GM23338 (cell line): Measurements from ENCODE around the gene ADAM8. TPM values are rescaled to one million over a fixed set of nuclear protein-coding genes. Genes with fewer than 3 reads are reported as not detected.

Experiments
- ATAC-seq: fragments of 200-7000 bp; cut with Tn5 transposase; 3 replicates; pipeline ENCODE4 v1.9.1; 2020
- DNase-seq: peaks from one replicate; pipeline ENCODE4 v3.0.0-alpha.2; 2015; ENCODE audit warnings: low spot score
- H2AFZ ChIP-seq: fragments of 200-600 bp; sonication (generic); 2 replicates; pipeline ENCODE4 v1.8.0; 2016; ENCODE audit warnings: antibody characterized with exemption, mild to moderate bottlenecking, moderate library complexity
- H3F3A ChIP-seq: fragments of 200-600 bp; sonication (generic); replicated peaks from 2 replicates; pipeline ENCODE4 v1.8.0; 2017; ENCODE audit warnings: antibody characterized with exemption, mixed run types, low read depth
- H3K27ac ChIP-seq: fragments of 200-600 bp; sonication (generic); 2 replicates; pipeline ENCODE4 v1.6.1; 2016; ENCODE audit warnings: low read depth
- H3K27me3 ChIP-seq: fragments of 200-600 bp; sonication (generic); 2 replicates; pipeline ENCODE4 v1.8.0; 2016; ENCODE audit warnings: mild to moderate bottlenecking, mixed run types, moderate library complexity; ENCODE audit not compliant: insufficient read depth
- H3K36me3 ChIP-seq: fragments of 200-600 bp; sonication (generic); 2 replicates; pipeline ENCODE4 v1.8.0; 2016; ENCODE audit warnings: mild to moderate bottlenecking; ENCODE audit not compliant: insufficient read depth
- H3K4me1 ChIP-seq: fragments of 200-600 bp; sonication (generic); 2 replicates; pipeline ENCODE4 v1.8.0; 2016; ENCODE audit warnings: mild to moderate bottlenecking, moderate library complexity; ENCODE audit not compliant: insufficient read depth
- H3K4me2 ChIP-seq: fragments of 200-600 bp; sonication (generic); 2 replicates; pipeline ENCODE4 v1.7.1; 2017; ENCODE audit warnings: mixed run types
- H3K4me3 ChIP-seq: fragments of 200-600 bp; sonication (generic); 2 replicates; pipeline ENCODE4 v1.6.1; 2016; ENCODE audit warnings: mixed run types
- H3K79me2 ChIP-seq: fragments of 200-600 bp; sonication (generic); replicated peaks from 2 replicates; pipeline ENCODE4 v1.8.0; 2017; ENCODE audit warnings: mild to moderate bottlenecking; ENCODE audit not compliant: insufficient read depth
- H3K9me2 ChIP-seq: fragments of 200-600 bp; sonication (generic); 2 replicates; pipeline ENCODE4 v1.8.0; 2017; ENCODE audit not compliant: insufficient read depth
- H4K20me1 ChIP-seq: fragments of 200-600 bp; sonication (generic); replicated peaks from 2 replicates; pipeline ENCODE4 v1.8.0; 2017; ENCODE audit warnings: mild to moderate bottlenecking; ENCODE audit not compliant: insufficient read depth
- H3K27ac Mint-ChIP-seq: 2 replicates; pipeline ENCODE4 v1.8.0; 2020; ENCODE audit warnings: inconsistent platforms, mild to moderate bottlenecking, moderate library complexity, mixed read lengths
- H3K27me3 Mint-ChIP-seq: 3 replicates; pipeline ENCODE4 v1.8.0; 2022; ENCODE audit warnings: low read depth, mild to moderate bottlenecking, moderate library complexity, mixed read lengths, inconsistent platforms; ENCODE audit not compliant: insufficient read depth, poor library complexity
- H3K36me3 Mint-ChIP-seq: 3 replicates; pipeline ENCODE4 v1.8.0; 2021; ENCODE audit warnings: low read depth, mild to moderate bottlenecking, inconsistent platforms, moderate library complexity, mixed read lengths
- H3K4me1 Mint-ChIP-seq: 3 replicates; pipeline ENCODE4 v1.8.0; 2020; ENCODE audit warnings: mild to moderate bottlenecking, inconsistent platforms, mixed read lengths
- H3K4me3 Mint-ChIP-seq: 3 replicates; pipeline ENCODE4 v1.8.0; 2021; ENCODE audit warnings: moderate library complexity, mild to moderate bottlenecking, inconsistent platforms, mixed read lengths
- H3K9me3 Mint-ChIP-seq: 3 replicates; pipeline ENCODE4 v1.8.0; 2020; ENCODE audit warnings: moderate library complexity, mild to moderate bottlenecking, inconsistent platforms, mixed read lengths
- CTCF ChIP-seq, 2 experiments: fragments of 200-600 bp in 1 of 2; sonication (generic) in 1 of 2; conservative IDR thresholded peaks; 2 replicates each; pipeline versions ENCODE4 v1.5.1 to v1.6.1; 2016 to 2017; ENCODE audit warnings: antibody characterized with exemption in 2 of 2, low read depth in 2 of 2, mild to moderate bottlenecking in 2 of 2, moderate library complexity in 1 of 2
- EZH2phosphoT487 ChIP-seq: fragments of 200-600 bp; sonication (generic); IDR thresholded peaks from one replicate; pipeline ENCODE4 v1.8.1; 2018; ENCODE audit warnings: antibody characterized with exemption; ENCODE audit not compliant: unreplicated experiment
- JUNB ChIP-seq: IDR thresholded peaks from one replicate; pipeline ENCODE4 v1.6.1; 2016; ENCODE audit warnings: antibody characterized with exemption; ENCODE audit not compliant: unreplicated experiment
- NANOG ChIP-seq: IDR thresholded peaks from 2 replicates; pipeline ENCODE4 v1.6.1; 2016; ENCODE audit warnings: antibody characterized with exemption, borderline replicate concordance
- POLR2AphosphoS5 ChIP-seq: IDR thresholded peaks from 2 replicates; pipeline ENCODE4 v1.6.1; 2016; ENCODE audit warnings: antibody characterized with exemption, low read depth
- polyA plus RNA-seq: library from polyadenylated mRNA; unstranded; fragments of >200 nt; fragmentation: Nextera tagmentation; extraction: Ambion mirVana; gene quantifications from 2 replicates; pipeline ENCODE4 v1.2.1, GENCODE V29; 2016
- total RNA-seq: library from RNA; depleted of rRNA; stranded (reverse); fragments of >200 nt; shearing (Covaris generic); gene quantifications from 2 replicates; pipeline ENCODE4 v1.2.3, GENCODE V29; 2014

Gene ADAM8
- total and polyA plus RNA-seq, 2 experiments from 2014 or later = 1.9 to 5.5 TPM

- no peak for TF ChIP-seq CTCF (conservative IDR thresholded peaks at IDR 0.05; ENCODE audit: low read depth in 2 of 2)
- TF ChIP-seq JUNB = no peak
- no peak for TF ChIP-seq NANOG
These were observed 1.4 kb upstream of the ADAM8 start (continued) for GRCh38 chr10:133277993-133278576.

GRCh38 chr10:133277277-133277992 lies 767 bp upstream of the ADAM8 start:
- Mint-ChIP-seq H3K9me3 (no peaks in the 10 kb centered on the region), H3K27ac (no peak overlapping the region), H3K4me1 (peaks cover 4% of the 10 kb centered on the region; the same call in 2 of the 3 replicates), H3K4me3 (no peak overlapping the region), H3K36me3 (peaks cover 7% of the 10 kb centered on the region), H3K27me3 (no peaks in the 10 kb centered on the region)
- Histone ChIP-seq H3F3A (no peaks in the 10 kb centered on the region), H3K27ac (no peak overlapping the region), H3K9me2 (no peaks in the 10 kb centered on the region), H3K4me1 (no peaks in the 10 kb centered on the region), H3K36me3 (no peaks in the 10 kb centered on the region), H3K27me3 (no peaks in the 10 kb centered on the region), H2AFZ (no peak overlapping the region), H3K4me2 (peak overlapping the region; percentile 87), H3K79me2 (no peaks in the 10 kb centered on the region), H3K4me3 (peak overlapping the region; percentile 61), H4K20me1 (no peaks in the 10 kb centered on the region)
- no peak for DNase-seq
- peak; percentile 7 for ATAC-seq
- no peak for TF ChIP-seq NANOG
- 0 out of 2 replicates have a peak, but pooled peaks have one; percentile 18 for TF ChIP-seq POLR2AphosphoS5

GRCh38 chr10:133276100-133276434 lies 601 bp downstream of the ADAM8 start:
- H3K4me1 Mint-ChIP-seq = peaks cover 4% of the 10 kb centered on the region; the same call in 2 of the 3 replicates
- no peak overlapping the region for H3K27ac ChIP-seq
- ATAC-seq (peak; percentile 4), DNase-seq (no peak)
- no peaks in the 10 kb centered on the region for H3K79me2 ChIP-seq
- peak overlapping the region; percentile 61 for H3K4me3 ChIP-seq
- H3K36me3 ChIP-seq = no peaks in the 10 kb centered on the region
- no peak overlapping the region for H3K27ac Mint-ChIP-seq
- H3K4me2 ChIP-seq = peak overlapping the region; percentile 87
- no peaks in the 10 kb centered on the region for H3K27me3 ChIP-seq
- H4K20me1 ChIP-seq = no peaks in the 10 kb centered on the region
- H2AFZ ChIP-seq = peak overlapping the region; percentile 59; the same call in 1 of the 2 replicates
- H3K4me3 Mint-ChIP-seq = peak overlapping the region; percentile 57
- H3K4me1 ChIP-seq = no peaks in the 10 kb centered on the region
- no peaks in the 10 kb centered on the region for H3K9me3 Mint-ChIP-seq
- H3K9me2 ChIP-seq = no peaks in the 10 kb centered on the region
- H3F3A ChIP-seq = no peaks in the 10 kb centered on the region
- TF ChIP-seq EZH2phosphoT487 = no peak
- H3K36me3 Mint-ChIP-seq = no peaks in the 10 kb centered on the region
- H3K27me3 Mint-ChIP-seq = peaks cover 3% of the 10 kb centered on the region

- H3K27ac ChIP-seq = no peak overlapping the region
- H3K4me3 Mint-ChIP-seq = peak overlapping the region; percentile 57
- no peaks in the 10 kb centered on the region for H3K79me2 ChIP-seq
- H2AFZ ChIP-seq = no peak overlapping the region; the same call in 1 of the 2 replicates
- no peak overlapping the region for H3K4me3 ChIP-seq
- H3K27ac Mint-ChIP-seq = no peak overlapping the region
- no peaks in the 10 kb centered on the region for H3K9me2 ChIP-seq
- DNase-seq = no peak
- H3K36me3 Mint-ChIP-seq = no peaks in the 10 kb centered on the region
- ATAC-seq = peak; percentile 6; the same call in 2 of the 3 replicates
- no peaks in the 10 kb centered on the region for H3F3A ChIP-seq
- H3K9me3 Mint-ChIP-seq = no peaks in the 10 kb centered on the region
- no peaks in the 10 kb centered on the region for H3K27me3 ChIP-seq
- no peak overlapping the region for H3K4me2 ChIP-seq
- no peaks in the 10 kb centered on the region for H4K20me1 ChIP-seq
- H3K27me3 Mint-ChIP-seq = peaks cover 3% of the 10 kb centered on the region
- no peaks in the 10 kb centered on the region for H3K36me3 ChIP-seq
- peaks cover 4% of the 10 kb centered on the region; the same call in 2 of the 3 replicates for H3K4me1 Mint-ChIP-seq
- H3K4me1 ChIP-seq = no peaks in the 10 kb centered on the region
- TF ChIP-seq POLR2AphosphoS5 (no peak), CTCF (conservative IDR thresholded peaks at IDR 0.05; ENCODE audit: low read depth in 2 of 2) (peak; percentile 25 to 33)
These were observed 980 bp downstream of the ADAM8 start for GRCh38 chr10:133275684-133276092.
